KMS-11 (cell line): ENCODE results near the gene KRT3.
"Not testable (repeated sequence)": the region's sequence is repeated elsewhere in the genome, so short reads cannot be mapped to it uniquely, and the experiment has no call there.

Experiments used
- H2AFZ ChIP-seq: fragments of 200-600 bp; sonication (generic); 2 replicates; pipeline ENCODE4 v1.6.1; 2016; ENCODE audit warnings: antibody characterized with exemption, mixed run types, low read depth
- H3K27ac ChIP-seq: fragments of 200-600 bp; sonication (generic); 2 replicates; pipeline ENCODE4 v1.6.1; 2016; ENCODE audit warnings: mild to moderate bottlenecking, mixed run types
- H3K27me3 ChIP-seq: fragments of 200-600 bp; sonication (generic); 2 replicates; pipeline ENCODE4 v1.6.1; 2017; ENCODE audit warnings: mild to moderate bottlenecking, low read depth, mixed run types, moderate library complexity; ENCODE audit not compliant: insufficient read depth
- H3K36me3 ChIP-seq: fragments of 200-600 bp; sonication (generic); 2 replicates; pipeline ENCODE4 v1.6.1; 2017; ENCODE audit warnings: mild to moderate bottlenecking, mixed run types; ENCODE audit not compliant: insufficient read depth
- H3K4me1 ChIP-seq: fragments of 200-600 bp; sonication (generic); 2 replicates; pipeline ENCODE4 v1.6.1; 2016; ENCODE audit warnings: mild to moderate bottlenecking, low read depth, mixed run types; ENCODE audit not compliant: poor library complexity, severe bottlenecking
- H3K4me2 ChIP-seq: fragments of 200-600 bp; sonication (generic); 2 replicates; pipeline ENCODE4 v1.7.0; 2016; ENCODE audit warnings: mild to moderate bottlenecking, mixed run types
- H3K4me3 ChIP-seq: fragments of 200-600 bp; sonication (generic); IDR thresholded peaks from 2 replicates; pipeline ENCODE4 v1.6.1; 2017; ENCODE audit warnings: low read depth, low read length, mixed read lengths; ENCODE audit not compliant: insufficient read depth
- H3K79me2 ChIP-seq: fragments of 200-600 bp; sonication (generic); 2 replicates; pipeline ENCODE4 v1.6.1; 2016; ENCODE audit warnings: low read depth, mixed run types; ENCODE audit not compliant: insufficient read depth
- H3K9ac ChIP-seq: fragments of 200-600 bp; sonication (generic); 2 replicates; pipeline ENCODE4 v1.6.1; 2016; ENCODE audit warnings: mild to moderate bottlenecking, mixed run types
- H4K20me1 ChIP-seq: fragments of 200-600 bp; sonication (generic); 2 replicates; pipeline ENCODE4 v1.6.1; 2016; ENCODE audit warnings: mild to moderate bottlenecking, mixed run types; ENCODE audit not compliant: insufficient read depth
- CTCF ChIP-seq: fragments of 200-600 bp; sonication (generic); conservative IDR thresholded peaks from 2 replicates; pipeline ENCODE4 v1.6.1; 2017; ENCODE audit warnings: low read depth, mild to moderate bottlenecking, antibody characterized with exemption, low read length, moderate library complexity, mixed read lengths

KRT3 gene

GRCh38 chr12:52751795-52752194 is 44.1 kb downstream of the KRT3 start:
- Histone ChIP-seq H3K9ac (no peak overlapping the region), H3K27ac (no peak overlapping the region), H3K36me3 (no peaks in the 10 kb centered on the region), H3K79me2 (no peaks in the 10 kb centered on the region), H3K4me2 (no peak overlapping the region), H3K27me3 (peaks cover 18% of the 10 kb centered on the region; the same call in 1 of the 2 replicates), H3K4me3 (no peak overlapping the region), H3K4me1 (no peaks in the 10 kb centered on the region), H2AFZ (no peak overlapping the region), H4K20me1 (no peaks in the 10 kb centered on the region)
- TF ChIP-seq CTCF, result no peak

- H4K20me1 ChIP-seq, H3K79me2 ChIP-seq, H3K9ac ChIP-seq, H3K36me3 ChIP-seq, H3K4me2 ChIP-seq, H3K27ac ChIP-seq, H3K4me1 ChIP-seq, H3K4me3 ChIP-seq, H2AFZ ChIP-seq: not testable (repeated sequence)
- H3K27me3 ChIP-seq, result peaks cover 27% of the 10 kb centered on the region; the same call in 1 of the 2 replicates
These were observed 45.4 kb downstream of the KRT3 start for GRCh38 chr12:52750532-52750931.

GRCh38 chr12:52749827-52750226 is 46.1 kb downstream of the KRT3 start:
- TF ChIP-seq CTCF, result no peak
- no peak overlapping the region for H3K4me3 ChIP-seq
- H3K27ac ChIP-seq, result no peak overlapping the region
- H3K36me3 ChIP-seq, result no peaks in the 10 kb centered on the region
- H3K79me2 ChIP-seq, result no peaks in the 10 kb centered on the region
- H4K20me1 ChIP-seq, result no peaks in the 10 kb centered on the region
- H3K4me2 ChIP-seq, result no peak overlapping the region
- no peak overlapping the region for H3K9ac ChIP-seq
- H2AFZ ChIP-seq, result no peak overlapping the region
- H3K4me1 ChIP-seq, result no peaks in the 10 kb centered on the region
- peaks cover 28% of the 10 kb centered on the region; the same call in 1 of the 2 replicates for H3K27me3 ChIP-seq

- H3K27me3 ChIP-seq, result peaks cover 28% of the 10 kb centered on the region; the same call in 1 of the 2 replicates
These were observed 47.3 kb downstream of the KRT3 start for GRCh38 chr12:52748578-52748977.

More at GRCh38 chr12:52748578-52748977, 47.3 kb downstream of the KRT3 start:
- Histone ChIP-seq H3K36me3 (no peaks in the 10 kb centered on the region), H3K4me1 (no peaks in the 10 kb centered on the region), H3K79me2 (no peaks in the 10 kb centered on the region), H3K4me2 (no peak overlapping the region), H3K4me3 (no peak overlapping the region), H3K27ac (no peak overlapping the region), H2AFZ (no peak overlapping the region), H4K20me1 (no peaks in the 10 kb centered on the region), H3K9ac (no peak overlapping the region)
- no peak for TF ChIP-seq CTCF
